ENCODE measurements around the gene SYNE1.
"Not testable (repeated sequence)": the region's sequence is repeated elsewhere in the genome, so short reads cannot be mapped to it uniquely, and the experiment has no call there.

GRCh38 chr6:152514120-152514519 is 123.0 kb downstream of the SYNE1 start:
- TF ChIP-seq CTCF, POLR2AphosphoS5 (IDR thresholded peaks at IDR 0.05): not testable (repeated sequence)

Data from sigmoid colon (tissue), 4 donors.